Measurements from ENCODE around the gene CKB. TPM values are rescaled to one million over a fixed set of nuclear protein-coding genes. Genes with fewer than 3 reads are reported as not detected.

The CKB gene
- polyA plus RNA-seq, 3 donors = 185 to 228 (median 194) TPM

- no peak for DNase-seq
Measured at GRCh38 chr14:103555559-103556337, 33.1 kb upstream of the CKB start.

DNA sequence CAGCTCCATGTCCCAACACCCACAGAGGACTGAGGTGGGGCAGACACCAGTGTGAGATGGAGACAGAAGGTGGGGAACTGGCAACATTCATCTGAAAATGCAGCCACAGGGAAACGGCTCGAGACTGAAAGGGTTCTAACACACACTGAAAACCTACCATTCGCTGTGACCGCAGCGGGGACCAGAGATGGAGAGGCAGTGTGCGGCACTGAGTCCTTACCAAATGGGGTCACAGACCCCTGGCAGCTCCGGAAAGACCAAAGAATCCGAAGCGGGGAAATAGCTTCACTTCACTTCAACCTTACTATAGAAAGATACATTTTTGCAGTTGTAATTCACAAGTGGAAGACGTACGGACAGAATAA is 30.2 kb upstream of the CKB start:
- no peak for DNase-seq

- DNase-seq = no peak
Measured at GRCh38 chr14:103552011-103552845, 29.6 kb upstream of the CKB start.

GRCh38 chr14:103551338-103551762 is 28.7 kb upstream of the CKB start:
- no peak for DNase-seq

DNA sequence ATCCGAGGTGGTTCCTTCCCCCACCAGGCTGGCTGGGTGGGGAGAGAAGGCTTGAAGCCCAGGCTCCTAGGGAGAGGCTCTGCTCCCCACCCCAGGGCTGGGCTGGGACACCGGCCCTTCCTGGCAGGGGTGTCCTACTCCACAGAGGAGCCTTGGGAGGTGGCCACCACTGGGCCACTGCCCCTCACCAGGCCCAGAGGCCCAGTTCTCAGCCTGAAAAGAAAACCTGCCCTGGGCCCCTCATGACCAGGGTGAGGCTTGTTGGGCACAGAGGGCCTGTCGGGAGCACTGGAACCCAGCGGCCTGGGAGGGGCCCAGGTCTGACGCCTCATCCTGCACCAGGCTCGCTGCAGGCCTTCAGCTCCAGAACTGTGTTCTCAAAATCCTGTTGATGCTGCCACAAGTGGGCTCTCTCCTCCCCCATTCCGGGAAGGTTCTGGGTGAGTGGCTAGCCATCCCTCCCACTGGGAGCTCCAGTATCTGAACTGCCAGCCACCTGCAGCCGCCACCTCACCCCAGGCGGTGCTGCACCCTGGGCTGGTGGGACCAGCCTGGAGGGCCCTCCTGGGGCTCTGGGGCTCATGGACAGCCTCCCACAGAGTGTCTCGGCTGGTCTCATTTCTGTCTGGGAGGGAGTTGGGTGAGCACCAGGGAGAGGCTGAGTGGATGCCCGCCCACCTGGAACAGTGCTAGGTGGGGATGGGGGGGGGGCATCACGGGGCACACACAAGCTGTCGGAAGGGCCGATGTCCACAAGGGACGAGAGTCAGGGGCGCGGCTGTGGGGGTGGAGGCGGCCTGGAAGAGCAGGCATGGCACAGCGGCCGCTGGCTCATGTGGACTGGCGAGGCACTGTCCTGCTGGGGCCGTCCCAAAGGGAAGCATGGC is 28.1 kb upstream of the CKB start:
- DNase-seq = peak; percentile 76

- DNase-seq = no peak
Measured at GRCh38 chr14:103549361-103550311, 27.0 kb upstream of the CKB start.

DNA sequence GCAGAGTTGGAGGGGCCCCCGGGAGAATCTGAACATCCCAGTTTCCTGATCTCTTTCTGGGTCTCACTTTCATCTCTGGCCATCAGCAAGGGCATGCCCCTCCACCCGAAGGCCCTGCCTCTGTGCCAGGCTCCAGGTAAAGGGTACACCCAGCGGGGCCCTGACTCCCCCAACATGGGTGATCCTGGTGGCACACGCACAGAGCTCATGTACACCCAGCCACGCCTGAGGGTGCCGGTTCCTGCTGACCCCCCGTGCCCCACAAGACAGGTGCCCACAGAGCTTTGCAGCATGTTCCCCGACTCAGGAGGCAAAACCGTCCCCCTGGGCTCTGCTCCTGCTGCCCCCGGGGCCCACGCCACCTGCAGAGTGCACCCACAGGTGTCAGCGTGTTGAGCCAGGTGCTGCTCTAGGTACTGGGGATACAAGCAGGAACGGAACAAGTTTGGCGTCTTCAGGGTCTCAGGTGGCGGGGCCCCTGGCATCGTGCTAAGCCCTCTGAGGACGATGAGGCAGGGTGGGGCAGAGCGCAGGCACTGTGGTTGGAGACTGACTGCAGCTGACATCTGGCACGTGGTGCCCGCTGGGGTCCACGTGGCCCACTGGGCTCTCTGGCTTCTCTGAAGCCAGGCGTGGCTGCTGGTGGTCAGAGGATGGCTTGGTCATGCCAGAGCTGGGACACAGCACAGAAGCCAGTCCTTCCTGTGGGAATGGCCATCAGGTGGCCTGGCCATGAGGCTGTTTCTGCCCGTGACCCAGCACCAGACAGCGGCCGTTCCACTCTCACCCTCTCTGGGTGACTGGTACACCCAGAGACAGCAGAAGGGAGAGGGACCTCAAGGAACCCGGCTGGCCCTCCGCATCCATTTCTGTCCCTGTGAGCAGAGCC is 26.1 kb upstream of the CKB start:
- DNase-seq = no peak

- DNase-seq = no peak
Measured at GRCh38 chr14:103547941-103548462, 25.4 kb upstream of the CKB start.

- no peak for DNase-seq
Measured at GRCh38 chr14:103547455-103547940, 24.9 kb upstream of the CKB start.

DNA sequence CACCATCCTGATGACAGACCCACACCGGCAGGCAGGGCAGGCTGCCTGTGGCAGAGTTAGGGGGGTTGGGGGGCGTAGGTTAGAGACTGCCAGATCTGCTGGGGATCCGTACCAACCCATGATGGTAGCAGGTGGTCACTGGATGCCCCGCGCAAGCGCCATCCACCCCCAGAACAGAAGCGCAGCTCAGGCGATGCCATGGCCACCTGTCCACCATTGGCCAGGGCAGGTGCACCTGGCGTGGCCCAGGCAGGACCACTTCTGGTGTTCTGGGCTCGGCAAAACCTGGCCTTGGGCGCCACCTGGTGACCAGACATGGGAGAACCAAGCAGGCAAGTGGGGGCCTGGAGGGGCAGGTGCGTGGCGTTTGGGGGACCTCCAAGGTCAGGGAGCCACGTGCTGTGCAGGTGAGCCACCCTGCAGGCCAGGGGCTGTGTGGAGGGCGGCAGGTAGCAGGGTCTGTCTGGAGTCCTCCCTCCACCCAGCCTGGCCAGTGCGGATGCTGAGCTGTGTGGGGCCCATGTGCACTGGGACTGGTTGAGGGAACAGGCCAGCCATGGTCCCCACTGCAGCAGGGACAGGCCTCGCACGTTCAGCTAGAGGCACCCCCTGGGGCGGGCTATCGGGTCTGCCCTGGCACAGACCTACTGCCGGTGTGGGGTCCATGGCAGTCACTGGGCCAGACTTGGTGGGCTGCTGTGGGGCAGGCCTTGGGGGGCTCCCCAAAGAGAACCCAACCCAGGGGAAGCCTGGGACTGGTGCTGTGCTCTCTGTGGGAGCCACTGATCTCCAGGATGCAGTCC is 24.2 kb upstream of the CKB start:
- DNase-seq = no peak

DNA sequence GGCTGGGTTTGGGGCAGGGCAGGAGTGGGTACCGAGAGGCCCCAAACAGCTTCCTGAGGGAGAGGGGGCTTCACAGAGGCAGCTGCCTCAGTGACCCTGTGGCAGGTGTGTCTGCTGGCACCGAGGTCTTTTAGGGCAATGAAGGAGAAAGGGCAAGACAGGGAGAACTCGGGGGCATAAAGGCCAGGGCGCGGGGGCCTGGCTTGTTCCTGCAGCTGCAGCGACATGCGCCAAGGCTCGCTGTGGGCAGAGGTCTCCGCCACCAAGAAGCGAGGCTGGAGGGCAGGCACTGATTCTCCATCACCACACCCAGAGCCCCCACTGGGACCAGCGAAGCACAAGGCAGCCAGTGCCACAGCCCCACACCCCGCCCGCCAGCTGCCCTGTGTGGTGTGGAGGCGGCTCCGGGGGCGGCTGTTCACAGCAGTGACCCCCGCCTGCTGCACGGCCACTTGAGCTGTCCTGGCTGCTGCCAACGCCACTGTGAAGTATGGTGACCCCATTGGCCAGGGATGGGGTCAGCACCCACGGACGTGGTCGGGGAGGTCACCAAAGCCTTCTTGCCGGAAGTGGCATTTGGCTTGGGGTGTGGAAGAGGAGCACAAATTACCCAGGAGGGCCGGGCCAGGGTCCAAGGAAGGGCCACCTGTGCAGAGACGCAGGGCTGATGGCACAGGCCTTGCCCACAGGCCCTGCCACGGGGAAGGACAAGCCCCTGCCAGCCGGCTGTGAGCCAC is 23.5 kb upstream of the CKB start:
- no peak for DNase-seq

DNA sequence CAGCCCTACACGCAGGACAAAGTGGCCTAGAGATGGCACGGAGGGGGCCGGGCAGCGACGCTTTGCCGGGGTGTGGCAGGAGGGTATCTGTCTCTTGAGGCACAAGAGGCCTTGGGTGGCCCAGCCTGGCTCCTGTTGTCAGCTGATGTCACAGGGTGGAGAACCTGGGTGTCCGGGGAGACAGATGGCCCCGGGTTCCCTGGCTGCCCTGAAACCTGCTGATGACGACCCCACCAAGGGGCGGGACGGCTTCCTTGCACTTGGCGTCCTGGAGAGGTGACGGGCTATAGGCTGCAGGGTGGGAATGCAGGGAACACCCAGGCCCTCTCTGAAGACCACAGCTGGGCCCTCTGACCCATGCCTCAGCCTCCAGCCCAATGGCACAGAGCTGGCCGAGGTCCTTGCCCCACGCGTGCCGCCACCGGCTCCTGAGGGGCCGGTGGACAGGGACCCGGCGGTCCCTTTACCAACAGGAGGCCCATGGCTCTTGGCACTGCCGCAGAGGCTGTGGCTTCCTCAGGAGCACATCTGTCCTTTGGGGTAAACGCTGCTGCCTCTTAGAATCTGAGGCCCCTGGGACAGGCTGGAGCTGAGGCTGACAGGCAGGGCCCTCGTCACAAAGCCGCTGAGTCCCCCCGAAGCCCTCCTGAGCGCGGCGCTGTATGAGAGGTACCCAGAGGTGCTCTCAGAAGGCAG is 22.7 kb upstream of the CKB start:
- no peak for DNase-seq

DNA sequence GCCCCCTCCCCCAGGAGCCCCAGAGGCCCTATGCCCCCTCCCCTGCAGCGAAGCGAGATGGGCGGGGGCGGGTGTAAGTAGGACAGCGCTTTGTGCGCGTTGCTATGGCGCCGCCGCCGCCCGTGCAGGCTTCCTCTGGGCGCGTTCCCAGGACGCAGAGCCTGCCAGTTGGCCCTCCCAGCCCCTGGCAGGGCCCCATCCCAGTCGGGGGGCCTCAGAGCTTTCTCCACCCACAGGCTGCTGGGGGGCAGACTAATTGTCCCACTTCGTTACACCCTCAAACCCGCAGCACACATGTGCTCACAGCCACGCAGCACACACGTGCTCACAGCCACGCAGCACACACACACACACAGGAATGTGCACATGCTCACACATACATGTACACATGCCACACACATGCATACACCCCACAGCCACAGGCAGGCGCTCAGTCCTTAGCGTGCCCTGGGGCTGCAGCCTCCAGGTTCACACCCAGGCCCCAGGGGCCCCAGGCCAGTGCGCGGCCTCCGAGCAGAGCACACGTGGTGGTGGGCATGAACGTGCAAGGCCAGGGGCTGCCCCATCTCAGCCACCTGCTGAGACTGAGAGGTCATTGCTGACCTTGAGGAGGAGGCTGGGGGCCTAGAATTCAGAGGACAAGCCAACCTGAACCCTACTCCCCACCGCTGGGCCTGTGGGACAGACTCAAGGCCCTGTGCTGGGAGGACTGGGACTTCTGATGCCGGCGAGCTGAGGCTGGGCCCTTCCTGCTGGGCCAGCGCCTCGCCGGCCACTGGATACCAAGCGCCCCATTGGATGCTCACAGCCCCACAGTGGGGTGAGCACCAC is 22.0 kb upstream of the CKB start:
- DNase-seq = no peak

DNA sequence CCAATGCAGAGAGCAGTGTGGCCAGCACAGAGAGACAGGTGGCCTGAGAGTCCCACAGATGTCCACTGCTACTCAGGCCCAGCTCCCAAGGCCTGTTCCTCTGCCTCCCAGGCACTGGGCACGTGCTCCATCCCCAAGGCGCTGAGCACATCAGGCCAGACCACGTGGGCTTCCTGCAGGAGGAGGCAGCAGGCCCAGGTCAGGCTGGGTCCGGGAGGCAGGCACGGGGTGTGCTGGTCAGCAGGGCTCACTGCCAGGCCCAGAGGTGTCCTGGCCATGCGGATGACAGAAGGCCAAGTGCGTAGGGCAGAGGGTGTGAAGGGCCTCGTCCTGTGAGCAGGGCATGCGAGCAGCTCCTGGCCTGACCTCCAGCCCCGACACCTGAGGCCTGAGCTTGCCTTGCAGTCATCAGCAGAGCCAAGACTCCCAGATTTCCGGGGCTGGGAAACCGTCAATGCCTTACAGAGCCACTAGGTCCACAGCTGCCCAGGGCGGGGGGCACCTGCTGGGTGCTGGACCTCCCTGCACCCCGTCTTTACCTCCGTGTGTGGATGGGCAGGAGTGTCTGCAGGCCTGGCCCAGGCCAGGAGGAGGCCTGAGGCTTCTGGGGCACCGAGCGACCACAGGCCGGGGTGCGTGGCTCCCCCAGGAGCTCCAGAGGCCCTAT is 21.2 kb upstream of the CKB start:
- DNase-seq = no peak

GRCh38 chr14:103543140-103543539 is 20.5 kb upstream of the CKB start:
- DNase-seq = no peak

DNA sequence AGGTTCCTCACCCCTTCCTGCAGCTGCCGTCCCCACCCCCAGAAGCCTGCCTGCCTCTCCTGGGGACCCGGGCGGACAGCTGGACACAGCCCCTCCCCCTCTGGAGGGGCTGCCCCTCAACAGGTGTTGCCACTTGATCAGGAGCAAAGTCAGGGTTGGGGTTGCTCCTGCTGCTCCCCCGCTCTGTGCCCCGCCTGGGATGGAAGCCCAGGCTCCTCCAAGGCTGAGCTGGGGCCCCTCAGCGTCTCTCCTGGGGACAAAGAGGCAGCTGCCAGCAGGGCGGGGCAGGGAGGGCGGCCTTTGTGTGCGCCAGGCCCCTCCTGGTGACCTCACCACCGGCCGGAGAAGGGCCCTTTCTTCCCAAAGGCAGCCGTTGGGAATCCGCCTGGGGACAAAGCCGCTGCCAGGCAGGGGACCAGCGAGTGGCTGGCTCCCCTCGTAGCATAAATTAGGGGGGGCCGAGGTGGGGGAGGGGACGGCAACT is 20.0 kb upstream of the CKB start:
- no peak for DNase-seq
